H1 (cell line): ENCODE results near the gene C12orf43. TPM values are rescaled to one million over a fixed set of nuclear protein-coding genes. Genes with fewer than 3 reads are reported as not detected.

Source experiments
- CTCF ChIA-PET: fragments of 300-600 bp; sonication (Branson Sonifier 250); formaldehyde crosslinking; loops from one replicate; lab custom pipeline; 2021; ENCODE audit not compliant: partially characterized antibody; lab: Charles Lee
- POLR2A ChIA-PET: fragments of 300-600 bp; sonication (Branson Sonifier 250); formaldehyde crosslinking; loops from one replicate; lab custom pipeline; 2021; ENCODE audit warnings: inconsistent platforms; ENCODE audit not compliant: partially characterized antibody; lab: Charles Lee
- DNase-seq, 2 experiments: peaks; one replicate each; pipeline versions ENCODE4 v3.0.0 to v3.0.0-alpha.2; 2010 to 2022; ENCODE audit warnings: low spot score in 2 of 2, low read depth in 1 of 2, mixed read lengths in 1 of 2
- FAIRE-seq: peaks from 2 replicates; lab custom pipeline; 2011; peaks lifted over from hg19 to GRCh38; lab: Jason Lieb, UNC
- H2AFZ ChIP-seq: 2 replicates; pipeline ENCODE4 v1.8.1; 2012; ENCODE audit warnings: low read length, inconsistent platforms
- H2AK5ac ChIP-seq: 2 replicates; pipeline ENCODE4 v1.6.1; 2013; ENCODE audit warnings: low read depth, low read length
- H2BK120ac ChIP-seq: replicated peaks from 2 replicates; pipeline ENCODE3; 2013; ENCODE audit warnings: low read depth, low read length, inconsistent platforms
- H2BK12ac ChIP-seq: 2 replicates; pipeline ENCODE4 v1.6.1; 2013; ENCODE audit warnings: low read depth, low read length
- H2BK15ac ChIP-seq: 2 replicates; pipeline ENCODE4 v1.6.1; 2013; ENCODE audit warnings: low read length
- H2BK20ac ChIP-seq: 2 replicates; pipeline ENCODE4 v1.6.1; 2013; ENCODE audit warnings: low read length
- H2BK5ac ChIP-seq: 2 replicates; pipeline ENCODE4 v1.6.1; 2013; ENCODE audit warnings: low read depth, low read length
- H3K14ac ChIP-seq: 2 replicates; pipeline ENCODE4 v1.6.1; 2013; ENCODE audit warnings: inconsistent platforms; ENCODE audit not compliant: insufficient read length
- H3K18ac ChIP-seq: 2 replicates; pipeline ENCODE4 v1.6.1; 2013; ENCODE audit warnings: low read length; ENCODE audit errors: extremely low read depth
- H3K23ac ChIP-seq: 2 replicates; pipeline ENCODE4 v1.6.1; 2013; ENCODE audit warnings: inconsistent platforms; ENCODE audit not compliant: insufficient read length
- H3K23me2 ChIP-seq: 2 replicates; pipeline ENCODE4 v1.6.1; 2013; ENCODE audit warnings: low read depth, low read length
- H3K27ac ChIP-seq: 2 replicates; pipeline ENCODE4 v1.6.1; 2011; ENCODE audit warnings: low read depth, low read length, inconsistent platforms
- H3K27me3 ChIP-seq, 4 experiments: replicated peaks in 1 of 4; 1 replicate in 1 of 4; 2 replicates in 3 of 4; pipeline versions ENCODE4 v1.6.1 to v1.8.1; 2011 to 2013; ENCODE audit warnings: low read length in 3 of 4, mild to moderate bottlenecking in 3 of 4, inconsistent platforms in 2 of 4, mixed read lengths in 2 of 4, moderate library complexity in 1 of 4; ENCODE audit not compliant: control insufficient read depth in 3 of 4, insufficient read depth in 3 of 4; ENCODE audit errors: extremely low read depth in 1 of 4
- H3K36me3 ChIP-seq, 4 experiments: 2 replicates each; pipeline versions ENCODE4 v1.6.1 to v1.8.1; 2011 to 2013; ENCODE audit warnings: mild to moderate bottlenecking in 4 of 4, low read length in 3 of 4, moderate library complexity in 2 of 4, control low read depth in 1 of 4, inconsistent platforms in 1 of 4; ENCODE audit not compliant: insufficient read depth in 4 of 4, control insufficient read depth in 2 of 4
- H3K4ac ChIP-seq: replicated peaks from 2 replicates; pipeline ENCODE3; 2013; ENCODE audit warnings: low read length, low read depth, mixed read lengths, inconsistent platforms; ENCODE audit not compliant: insufficient read length
- H3K4me1 ChIP-seq, 4 experiments: replicated peaks in 1 of 4; 1 replicate in 1 of 4; 2 replicates in 3 of 4; pipeline versions ENCODE4 v1.6.1 to v1.8.1; 2011 to 2013; ENCODE audit warnings: low read length in 3 of 4, inconsistent platforms in 2 of 4, mixed read lengths in 1 of 4; ENCODE audit not compliant: insufficient read depth in 4 of 4, control insufficient read depth in 3 of 4
- H3K4me2 ChIP-seq, 2 experiments: 2 replicates each; pipeline versions ENCODE4 v1.6.1 to v1.8.1; 2011 to 2013; ENCODE audit warnings: low read depth in 2 of 2, low read length in 2 of 2, control low read depth in 1 of 2, inconsistent platforms in 1 of 2, mild to moderate bottlenecking in 1 of 2; ENCODE audit not compliant: insufficient read depth in 1 of 2
- H3K4me3 ChIP-seq, 4 experiments: fragments of 200-600, 300-600 bp in 1 of 4; sonication (generic), shearing (Covaris generic), sonication (Bioruptor Twin) in 1 of 4; 2 replicates each; pipeline versions ENCODE4 v1.5.1 to v1.8.1; 2011 to 2016; ENCODE audit warnings: low read length in 4 of 4, low read depth in 3 of 4, control low read depth in 2 of 4, inconsistent platforms in 2 of 4, mild to moderate bottlenecking in 2 of 4, mixed read lengths in 1 of 4, moderate library complexity in 1 of 4; ENCODE audit not compliant: insufficient read depth in 2 of 4; ENCODE audit errors: extremely low read depth in 1 of 4
- H3K56ac ChIP-seq: replicated peaks from 2 replicates; pipeline ENCODE3; 2013; ENCODE audit warnings: low read depth, mild to moderate bottlenecking, mixed read lengths, low read length, inconsistent platforms; ENCODE audit not compliant: insufficient read length
- H3K79me1 ChIP-seq: 2 replicates; pipeline ENCODE4 v1.6.1; 2013; ENCODE audit warnings: low read depth, low read length, control low read depth
- H3K79me2 ChIP-seq, 2 experiments: 2 replicates each; pipeline versions ENCODE4 v1.6.1 to v1.8.1; 2012 to 2013; ENCODE audit warnings: low read length in 2 of 2, mild to moderate bottlenecking in 2 of 2, inconsistent platforms in 1 of 2; ENCODE audit not compliant: insufficient read depth in 2 of 2, control insufficient read depth in 1 of 2
- H3K9ac ChIP-seq, 4 experiments: replicated peaks in 1 of 4; 1 replicate in 1 of 4; 2 replicates in 3 of 4; pipeline versions ENCODE4 v1.6.1 to v1.8.1; 2011 to 2013; ENCODE audit warnings: low read depth in 3 of 4, low read length in 3 of 4, control low read depth in 2 of 4, mild to moderate bottlenecking in 2 of 4, moderate library complexity in 2 of 4, inconsistent platforms in 1 of 4; ENCODE audit errors: extremely low read depth in 1 of 4
- H3K9me3 ChIP-seq, 2 experiments: 2 replicates each; pipeline versions ENCODE4 v1.6.1 to v1.8.1; 2012 to 2013; ENCODE audit warnings: mild to moderate bottlenecking in 2 of 2, moderate library complexity in 2 of 2, control low read depth in 1 of 2, inconsistent platforms in 1 of 2, low read depth in 1 of 2, low read length in 1 of 2, mixed read lengths in 1 of 2; ENCODE audit not compliant: insufficient read depth in 2 of 2
- H4K20me1 ChIP-seq, 2 experiments: replicated peaks in 1 of 2; 2 replicates each; pipeline versions ENCODE3 to v1.8.1; 2011 to 2013; ENCODE audit warnings: inconsistent platforms in 2 of 2, low read length in 2 of 2, mild to moderate bottlenecking in 1 of 2; ENCODE audit not compliant: insufficient read depth in 2 of 2, control insufficient read depth in 1 of 2
- H4K5ac ChIP-seq: 2 replicates; pipeline ENCODE4 v1.6.1; 2013; ENCODE audit warnings: low read length, low read depth, mixed read lengths, inconsistent platforms; ENCODE audit not compliant: insufficient read length
- H4K8ac ChIP-seq: 2 replicates; pipeline ENCODE4 v1.8.0; 2013; ENCODE audit warnings: mild to moderate bottlenecking, moderate library complexity, low read length, inconsistent platforms; ENCODE audit not compliant: insufficient read depth; ENCODE audit errors: extremely low read depth
- H4K91ac ChIP-seq: replicated peaks from 2 replicates; pipeline ENCODE3; 2013; ENCODE audit warnings: low read length, mixed read lengths, inconsistent platforms; ENCODE audit not compliant: insufficient read length
- JUND ChIP-seq: IDR thresholded peaks from 2 replicates; pipeline ENCODE4 v1.6.1; 2011; ENCODE audit warnings: mild to moderate bottlenecking, improper control_type of control experiment, low read length
- RAD21 ChIP-seq, 2 experiments: IDR thresholded peaks in 1 of 2; conservative IDR thresholded peaks in 1 of 2; 2 replicates each; pipeline ENCODE4 v1.6.1; 2011; ENCODE audit warnings: low read depth in 2 of 2, low read length in 2 of 2, improper control_type of control experiment in 1 of 2, inconsistent platforms in 1 of 2, mild to moderate bottlenecking in 1 of 2, moderate library complexity in 1 of 2
- SRF ChIP-seq: IDR thresholded peaks from 2 replicates; pipeline ENCODE4 v1.6.1; 2011; ENCODE audit warnings: mild to moderate bottlenecking, low read depth, low read length, moderate library complexity
- WGBS, 2 experiments: shearing (Covaris generic) in 1 of 2; methylation state at CpG; one replicate each; pipeline versions ENCODE4 v1.1.6 to v1.1.7; 2013 to 2015; ENCODE audit warnings: low lambda C conversion rate in 2 of 2, mixed read lengths in 2 of 2, inconsistent platforms in 1 of 2, low coverage in 1 of 2, missing lambda C conversion rate in 1 of 2; ENCODE audit not compliant: insufficient replicate concordance in 2 of 2, insufficient coverage in 1 of 2, insufficient read length in 1 of 2; ENCODE audit errors: extremely low coverage in 1 of 2, missing lambda C conversion rate in 1 of 2; 5-methylcytosine and 5-hydroxymethylcytosine counted together
- polyA plus RNA-seq, 7 experiments: library from polyadenylated mRNA; depleted of rRNA in 3 of 7; stranded (reverse) in 5 of 7; unstranded in 2 of 7; fragments of >200 nt in 5 of 7; fragments of 200-250 nt in 2 of 7; gene quantifications; 1 replicate in 5 of 7; 2 replicates in 1 of 7; 4 replicates in 1 of 7; pipeline versions ENCODE4 v1.2.1 to v1.2.3, GENCODE V29; 2011 to 2013; ENCODE audit warnings: missing spikeins in 2 of 7, mixed read lengths in 2 of 7
- total RNA-seq: library from RNA; stranded (reverse); fragmentation: NEBNext Ultra II Directional; extraction: Animal tissue kit (Norgen Biotek cat#: 25700); gene quantifications from 2 replicates; pipeline ENCODE4 v1.2.1, GENCODE V29; 2021

C12orf43 gene
- total and polyA plus RNA-seq, 2 of the 8 experiments (the other 6 are each of a cell fraction or from before 2014, with no cell fraction given), result 9.2 to 22.3 TPM

- POLR2A ChIA-PET, result interaction anchor here (0.9 to 4.0 kb wide), 3 partner anchors 8 to 102 kb away, joined by 3 to 19 read pairs (median 5); partner anchors contain the start of gene C12orf43
- no peak for TF ChIP-seq SRF
- no peak for TF ChIP-seq RAD21 (IDR thresholded peaks at IDR 0.05 in 1 of 2, conservative IDR thresholded peaks at IDR 0.05 in 1 of 2; ENCODE audit: low read depth in 2 of 2, low read length in 2 of 2)
- no peak for TF ChIP-seq JUND
Observed at GRCh38 chr12:121008347-121009098, 7.8 kb downstream of the C12orf43 start.

More at GRCh38 chr12:121008347-121009098, 7.8 kb downstream of the C12orf43 start:
- Histone ChIP-seq H2BK5ac (no peak overlapping the region), H4K5ac (no peak overlapping the region), H3K9me3 (no peaks in the 10 kb centered on the region), H3K4me3 (no peak overlapping the region), H3K18ac (no peak overlapping the region), H2AFZ (no peak overlapping the region), H4K8ac (no peak overlapping the region), H3K79me1 (no peaks in the 10 kb centered on the region), H3K27ac (no peak overlapping the region), H3K4me2 (no peak overlapping the region), H2BK120ac (no peak overlapping the region), H3K14ac (no peak overlapping the region), H4K91ac (no peak overlapping the region), H2BK15ac (no peak overlapping the region), H3K23ac (no peak overlapping the region), H2BK20ac (no peak overlapping the region), H2AK5ac (no peak overlapping the region), H3K56ac (no peak overlapping the region), H3K4me1 (no peaks in the 10 kb centered on the region), H3K27me3 (no peaks in the 10 kb centered on the region), H3K23me2 (no peaks in the 10 kb centered on the region), H3K9ac (no peak overlapping the region), H3K4ac (no peak overlapping the region), H4K20me1 (peaks cover 2% of the 10 kb centered on the region in 2 experiments), H2BK12ac (no peak overlapping the region), H3K79me2 (no peaks in the 10 kb centered on the region), H3K36me3 (peaks cover 21 to 39% (median 31%) of the 10 kb centered on the region in 4 experiments)
- CTCF ChIA-PET, result interaction anchor here (0.6 to 5.2 kb wide), 10 partner anchors 8 to 411 kb away, joined by 3 to 26 read pairs (median 4); partner anchors contain the start of gene HNF1A
- no peak for FAIRE-seq
- no peak for DNase-seq
- WGBS, 2 experiments, result 88% methylated on average over 8 of the region's 8 CpGs; no CpG with 5 or more reads in 1 of the 2 experiments
